NB4 (cell line): ENCODE results near the gene ATG13.

ENCODE experiments used
- MYC ChIP-seq: IDR thresholded peaks from 2 replicates; pipeline ENCODE4 v1.6.1; 2011; ENCODE audit warnings: low read depth, low read length
- POLR2A ChIP-seq: IDR thresholded peaks from 2 replicates; pipeline ENCODE4 v1.6.1; 2011; ENCODE audit warnings: mild to moderate bottlenecking; ENCODE audit not compliant: insufficient read length; ENCODE audit errors: extremely low read depth
- TF ChIP-seq, protein P1 (sequence below): IDR thresholded peaks from one replicate; pipeline ENCODE4 v1.5.1; 2012; ENCODE audit warnings: low read depth, low read length
- TF ChIP-seq, protein P2 (sequence below): IDR thresholded peaks from 2 replicates; pipeline ENCODE4 v1.6.1; 2011; ENCODE audit warnings: low read depth, low read length

DNA sequence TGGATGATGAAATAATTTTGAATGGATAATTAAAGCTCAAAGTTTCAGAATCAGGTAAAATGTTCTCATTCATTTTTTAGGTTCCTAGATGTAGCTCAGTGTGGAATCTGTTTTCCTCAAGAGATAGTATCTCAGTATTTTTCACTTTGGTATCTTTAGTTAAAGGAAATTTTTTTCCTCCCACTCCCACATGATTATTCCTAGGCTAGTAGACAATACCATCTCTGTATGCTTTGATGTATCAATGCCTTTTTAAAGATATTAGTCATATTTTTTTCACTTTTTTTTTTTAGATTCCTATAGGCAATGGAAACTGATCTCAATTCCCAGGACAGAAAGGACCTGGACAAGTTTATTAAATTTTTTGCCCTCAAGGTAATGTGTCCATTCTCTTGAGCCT lies 26.6 kb downstream of the ATG13 start:
- TF ChIP-seq, protein P1, sequence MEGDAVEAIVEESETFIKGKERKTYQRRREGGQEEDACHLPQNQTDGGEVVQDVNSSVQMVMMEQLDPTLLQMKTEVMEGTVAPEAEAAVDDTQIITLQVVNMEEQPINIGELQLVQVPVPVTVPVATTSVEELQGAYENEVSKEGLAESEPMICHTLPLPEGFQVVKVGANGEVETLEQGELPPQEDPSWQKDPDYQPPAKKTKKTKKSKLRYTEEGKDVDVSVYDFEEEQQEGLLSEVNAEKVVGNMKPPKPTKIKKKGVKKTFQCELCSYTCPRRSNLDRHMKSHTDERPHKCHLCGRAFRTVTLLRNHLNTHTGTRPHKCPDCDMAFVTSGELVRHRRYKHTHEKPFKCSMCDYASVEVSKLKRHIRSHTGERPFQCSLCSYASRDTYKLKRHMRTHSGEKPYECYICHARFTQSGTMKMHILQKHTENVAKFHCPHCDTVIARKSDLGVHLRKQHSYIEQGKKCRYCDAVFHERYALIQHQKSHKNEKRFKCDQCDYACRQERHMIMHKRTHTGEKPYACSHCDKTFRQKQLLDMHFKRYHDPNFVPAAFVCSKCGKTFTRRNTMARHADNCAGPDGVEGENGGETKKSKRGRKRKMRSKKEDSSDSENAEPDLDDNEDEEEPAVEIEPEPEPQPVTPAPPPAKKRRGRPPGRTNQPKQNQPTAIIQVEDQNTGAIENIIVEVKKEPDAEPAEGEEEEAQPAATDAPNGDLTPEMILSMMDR: no peak
- TF ChIP-seq MYC: no peak
- TF ChIP-seq POLR2A: no peak
- TF ChIP-seq, protein P2, sequence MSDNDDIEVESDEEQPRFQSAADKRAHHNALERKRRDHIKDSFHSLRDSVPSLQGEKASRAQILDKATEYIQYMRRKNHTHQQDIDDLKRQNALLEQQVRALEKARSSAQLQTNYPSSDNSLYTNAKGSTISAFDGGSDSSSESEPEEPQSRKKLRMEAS: no peak
